ENCODE measurements around the gene PBXIP1. TPM values are rescaled to one million over a fixed set of nuclear protein-coding genes. Genes with fewer than 3 reads are reported as not detected.
A peak's percentile ranks its signal among the peaks of the same experiment; 100 is the strongest.

PBXIP1 gene
- total RNA-seq, 1 experiment from 2014 or later = 11.3 TPM

DNA sequence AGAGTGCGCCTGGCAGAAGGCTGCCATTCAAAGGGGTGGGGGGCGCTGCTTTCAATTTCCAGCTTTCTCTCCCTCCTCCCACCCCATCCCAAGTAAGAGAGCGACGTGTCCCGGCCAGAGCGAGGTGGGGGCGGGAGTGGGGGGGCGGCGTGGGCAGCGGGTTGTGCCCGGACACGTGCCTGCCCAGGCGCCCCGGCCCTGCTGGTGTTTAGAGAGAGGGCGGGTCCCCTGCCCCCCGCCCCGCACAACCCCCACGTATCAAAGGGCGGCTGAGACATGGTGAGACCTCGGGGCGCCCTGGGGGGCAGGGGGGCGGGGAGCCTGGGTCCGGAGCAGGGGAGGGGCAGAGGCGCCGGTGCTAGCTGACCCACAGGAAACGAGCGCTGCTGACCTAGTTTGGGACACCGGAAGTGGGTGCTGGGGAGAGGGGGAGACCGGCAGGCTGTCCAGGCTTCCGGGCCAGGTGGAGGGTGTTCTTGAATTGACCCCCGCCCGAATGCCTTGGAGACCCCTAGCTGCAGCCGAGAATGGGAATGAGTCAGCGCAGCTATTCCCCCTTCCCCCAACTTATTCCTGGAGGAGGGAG is 48.0 kb upstream of the PBXIP1 start:
- Mint-ChIP-seq H3K9me3 (ENCODE audit: unreplicated experiment) (no peaks in the 10 kb centered on the region), H3K27me3 (ENCODE audit: insufficient read depth, unreplicated experiment) (no peaks in the 10 kb centered on the region), H3K36me3 (ENCODE audit: insufficient read depth, unreplicated experiment) (peaks cover 17% of the 10 kb centered on the region), H3K4me1 (ENCODE audit: insufficient read depth, unreplicated experiment) (peaks cover 61% of the 10 kb centered on the region), H3K4me3 (ENCODE audit: unreplicated experiment) (peak overlapping the region; percentile 90), H3K27ac (ENCODE audit: low read depth, unreplicated experiment) (peak overlapping the region; percentile 97)
- TF ChIP-seq CTCF (IDR thresholded peaks at IDR 0.05; ENCODE audit: unreplicated experiment) = no peak
- ChIA-PET CTCF (interaction anchor here (0.6 to 2.5 kb wide), 18 partner anchors 9 to 81 kb away, joined by 3 to 24 read pairs (median 4); partner anchors contain the start of genes ADAM15, FLAD1, LENEP and PYGO2), POLR2A (interaction anchor here (0.7 to 41.1 kb wide), 18 partner anchors 9 to 1041 kb away, joined by 3 to 1917 read pairs (median 5); partner anchors contain the start of genes ADAM15, CKS1B, DCST1 and DCST2)
- intact Hi-C loops (cut with micrococcal nuclease) = loop anchor here (1.0 to 5.0 kb wide), 3 partner anchors 13 to 447 kb away; partner anchors contain the start of gene UBE2Q1
- BruUV-seq (replicated peaks) = no TSS peak
- DNase-seq (ENCODE audit: unreplicated experiment) = peak; percentile 80

DNA sequence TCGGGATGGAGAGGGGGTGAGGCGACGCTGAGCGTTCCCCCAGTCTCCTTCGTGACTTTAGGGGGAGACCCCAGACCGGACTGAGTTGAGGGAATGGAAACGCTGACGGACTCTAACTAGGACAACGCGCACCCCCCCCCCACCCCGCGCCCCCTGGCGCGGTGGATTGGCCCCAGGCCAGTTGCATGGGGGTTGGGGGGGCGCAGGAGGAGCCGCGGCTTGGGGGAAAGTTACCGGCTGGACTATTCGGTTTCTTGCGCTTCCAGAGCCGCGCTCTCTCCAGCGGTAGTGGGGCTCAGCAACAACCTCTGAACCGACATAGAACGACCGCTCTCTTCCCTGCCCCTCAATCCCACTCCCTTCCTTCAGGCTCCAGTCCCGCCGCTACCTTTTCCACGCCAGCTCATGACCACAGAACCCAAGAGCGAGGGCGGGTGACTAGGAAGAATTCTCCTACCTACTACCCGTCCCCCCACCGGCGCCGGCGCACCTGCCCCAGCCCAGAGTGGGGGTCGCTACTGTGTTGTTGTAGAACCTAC is 47.4 kb upstream of the PBXIP1 start:
- Mint-ChIP-seq H3K4me3 (ENCODE audit: unreplicated experiment) (peak overlapping the region; percentile 90), H3K9me3 (ENCODE audit: unreplicated experiment) (no peaks in the 10 kb centered on the region), H3K27me3 (ENCODE audit: insufficient read depth, unreplicated experiment) (no peaks in the 10 kb centered on the region), H3K36me3 (ENCODE audit: insufficient read depth, unreplicated experiment) (peaks cover 17% of the 10 kb centered on the region), H3K4me1 (ENCODE audit: insufficient read depth, unreplicated experiment) (peaks cover 57% of the 10 kb centered on the region), H3K27ac (ENCODE audit: low read depth, unreplicated experiment) (peak overlapping the region; percentile 97)
- DNase-seq (ENCODE audit: unreplicated experiment) = peak; percentile 68
- no peak for TF ChIP-seq CTCF (IDR thresholded peaks at IDR 0.05; ENCODE audit: unreplicated experiment)
- intact Hi-C loops (cut with micrococcal nuclease) = loop anchor here (2.0 to 5.0 kb wide), 2 partner anchors 42 to 446 kb away; partner anchors contain the start of gene UBE2Q1
- TSS peak; percentile 84 for BruUV-seq (replicated peaks)
- CTCF ChIA-PET = interaction anchor here (0.7 to 2.5 kb wide), 14 partner anchors 10 to 82 kb away, joined by 3 to 24 read pairs (median 4); partner anchors contain the start of genes ADAM15, FLAD1 and PYGO2
- POLR2A ChIA-PET = interaction anchor here (1.1 to 41.1 kb wide), 11 partner anchors 14 to 191 kb away, joined by 4 to 1917 read pairs (median 7); partner anchors contain the start of genes ADAM15, CKS1B, DCST1 and DCST2

GRCh38 chr1:155002464-155003226 is 46.7 kb upstream of the PBXIP1 start, which contains the start of gene ZBTB7B:
Gene ZBTB7B (plus strand): TSS chr1:155002802. CDS start chr1:155014661, 11,859 bp downstream.
- BruUV-seq (replicated peaks) = no TSS peak
- Mint-ChIP-seq H3K4me3 (ENCODE audit: unreplicated experiment) (peak within 1 kb of the TSS; percentile 90), H3K27ac (ENCODE audit: low read depth, unreplicated experiment) (peak within 1 kb of the TSS; percentile 97), H3K4me1 (ENCODE audit: insufficient read depth, unreplicated experiment) (peaks cover 56% of the 10 kb centered on the region), H3K27me3 (ENCODE audit: insufficient read depth, unreplicated experiment) (no peaks in the 10 kb centered on the region), H3K9me3 (ENCODE audit: unreplicated experiment) (no peaks in the 10 kb centered on the region), H3K36me3 (ENCODE audit: insufficient read depth, unreplicated experiment) (peaks cover 17% of the 10 kb centered on the region)
- CTCF ChIA-PET = interaction anchor here (0.6 to 4.2 kb wide), 16 partner anchors 10 to 675 kb away, joined by 3 to 64 read pairs (median 4); partner anchors contain the start of genes CKS1B, FLAD1, PYGO2 and SHC1
- POLR2A ChIA-PET = interaction anchor here (0.6 to 41.1 kb wide), 17 partner anchors 14 to 1478 kb away, joined by 3 to 1917 read pairs (median 6); partner anchors contain the start of genes ADAM15, CKS1B, FLAD1 and PBXIP1
- DNase-seq (ENCODE audit: unreplicated experiment) = peak; percentile 62
- no peak for TF ChIP-seq CTCF (IDR thresholded peaks at IDR 0.05; ENCODE audit: unreplicated experiment)
- intact Hi-C loops (cut with micrococcal nuclease) = loop anchor here (1.0 to 5.0 kb wide), 5 partner anchors 28 to 445 kb away; partner anchors contain the start of genes CKS1B and UBE2Q1
